A549 treated with dexamethasone at 1 μM for 4 hours (cell line): ENCODE data around the gene SCYGR1. TPM values are rescaled to one million over a fixed set of nuclear protein-coding genes. Genes with fewer than 3 reads are reported as not detected.

Experiments
- total RNA-seq: library from RNA; stranded (reverse); fragments of 200-300 nt; extraction: Qiagen RNA extraction; gene quantifications from 5 replicates; pipeline ENCODE4 v1.2.3, GENCODE V29; 2022

The SCYGR1 gene
- not detected in 5 replicates for total RNA-seq

GRCh38 chr2:227387583-227387982 lies at the start of gene SCYGR1:
TSS of gene SCYGR1 (minus strand) at chr2:227387949. CDS start at chr2:227387949, 0 bp downstream.

GRCh38 chr2:227379095-227379494 lies 8.7 kb downstream of the SCYGR1 start, which contains the start of gene TM4SF20:
TSS of gene TM4SF20 (minus strand) at chr2:227379306. CDS start at chr2:227379268, 38 bp downstream.

Other genes with a start within 250 kb of the SCYGR1 start
- gene COL4A4, start 223.7 kb downstream of the SCYGR1 start, total RNA-seq, result 1.5 to 2.8 TPM (median 1.9 TPM) in 5 replicates
- gene COL4A3, start 223.3 kb downstream of the SCYGR1 start, total RNA-seq, result 0.46 to 1.3 TPM (median 0.74 TPM) in 5 replicates
- gene MFF, start 62.7 kb downstream of the SCYGR1 start, total RNA-seq, result 103 to 117 TPM (median 107 TPM) in 5 replicates
- gene TM4SF20, start 8.6 kb downstream of the SCYGR1 start, total RNA-seq, result 5.8 to 8.7 TPM (median 8.0 TPM) in 5 replicates
- gene AGFG1, start 84.2 kb upstream of the SCYGR1 start, total RNA-seq, result 95.4 to 139 TPM (median 129 TPM) in 5 replicates
- gene SCYGR2, start 210.9 kb upstream of the SCYGR1 start, total RNA-seq, result not detected in 5 replicates
- gene SCYGR3, start 226.9 kb upstream of the SCYGR1 start, total RNA-seq, result not detected in 5 replicates
- gene SCYGR4, start 229.5 kb upstream of the SCYGR1 start, total RNA-seq, result not detected in 5 replicates